Tibial nerve (tissue), 4 donors: ENCODE results near the gene NET1. TPM values are rescaled to one million over a fixed set of nuclear protein-coding genes. Genes with fewer than 3 reads are reported as not detected.
"Not testable (repeated sequence)": the region's sequence is repeated elsewhere in the genome, so short reads cannot be mapped to it uniquely, and the experiment has no call there.

Experiments
- DNase-seq, 2 donors: peaks; one replicate each; pipeline ENCODE4 v3.0.0-alpha.2; 2019; ENCODE audit warnings: low spot score in 2 of 2
- H3K27ac ChIP-seq, 4 donors: fragments of 200-600 bp; sonication (generic) in 3 of 4; one replicate each; pipeline ENCODE4 v1.5.1; 2017 to 2019; ENCODE audit warnings: mild to moderate bottlenecking in 1 of 4
- H3K27me3 ChIP-seq, 2 donors: fragments of 200-600 bp; sonication (generic) in 1 of 2; one replicate each; pipeline versions ENCODE4 v1.5.1 to v1.6.0; 2017 to 2019
- H3K36me3 ChIP-seq, 3 donors: fragments of 200-600 bp; sonication (generic); one replicate each; pipeline ENCODE4 v1.5.1; 2018 to 2019
- H3K4me1 ChIP-seq, 4 donors: fragments of 200-600 bp; sonication (generic) in 3 of 4; one replicate each; pipeline ENCODE4 v1.5.1; 2017 to 2019
- H3K4me3 ChIP-seq, 4 donors: fragments of 200-600 bp; sonication (generic) in 3 of 4; one replicate each; pipeline ENCODE4 v1.5.1; 2017 to 2019; ENCODE audit warnings: mild to moderate bottlenecking in 1 of 4, moderate library complexity in 1 of 4
- H3K9me3 ChIP-seq, 4 donors: fragments of 200-600 bp; sonication (generic) in 3 of 4; one replicate each; pipeline ENCODE4 v1.5.1; 2017 to 2019
- CTCF ChIP-seq, 5 experiments: fragments of 200-600 bp in 3 of 5; fragments of 450-650 bp in 2 of 5; sonication (generic) in 3 of 5; IDR thresholded peaks; one replicate each; pipeline ENCODE4 v1.5.1; 2016 to 2019; ENCODE audit warnings: antibody characterized with exemption in 5 of 5, mild to moderate bottlenecking in 3 of 5, moderate library complexity in 2 of 5
- EP300 ChIP-seq, 2 donors: sonication (generic); formaldehyde crosslinking; IDR thresholded peaks; one replicate each; pipeline ENCODE4 v1.6.1; 2017; ENCODE audit warnings: antibody characterized with exemption in 2 of 2, mild to moderate bottlenecking in 1 of 2
- POLR2A ChIP-seq, 2 donors: fragments of 450-650 bp; IDR thresholded peaks; one replicate each; pipeline ENCODE4 v1.6.1; 2017; ENCODE audit warnings: antibody characterized with exemption in 2 of 2, mild to moderate bottlenecking in 2 of 2, moderate library complexity in 2 of 2
- WGBS, 2 donors: methylation state at CpG; one replicate each; pipeline ENCODE4 v1.1.5; 2018; 5-methylcytosine and 5-hydroxymethylcytosine counted together
- total RNA-seq, 4 donors: library from RNA; depleted of rRNA; stranded (reverse); fragments of >200 nt; gene quantifications; one replicate each; pipeline ENCODE4 v1.1.0, GENCODE V29; 2016

The NET1 gene
- total RNA-seq, 4 donors from 2014 or later = 66.0 to 133 (median 91.3) TPM

GRCh38 chr10:5376450-5376849, 35.9 kb upstream of the NET1 start:
- WGBS, 2 donors = 43 to 51% methylated on average over 4 of the region's 4 CpGs
- Histone ChIP-seq H3K27me3 (no peaks in the 10 kb centered on the region), H3K9me3 (no peaks in the 10 kb centered on the region), H3K4me3 (no peak overlapping the region), H3K27ac (no peak overlapping the region), H3K36me3 (no peaks in the 10 kb centered on the region), H3K4me1 (no peaks in the 10 kb centered on the region)
- TF ChIP-seq POLR2A (IDR thresholded peaks at IDR 0.05) (no peak), CTCF (IDR thresholded peaks at IDR 0.05) (no peak), EP300 (IDR thresholded peaks at IDR 0.05) (no peak)
- no peak for DNase-seq

- H3K27me3 ChIP-seq, H3K9me3 ChIP-seq, DNase-seq, H3K27ac ChIP-seq, H3K36me3 ChIP-seq, H3K4me3 ChIP-seq, H3K4me1 ChIP-seq: not testable (repeated sequence)
- WGBS, 2 donors = 89 to 94% methylated on average over 5 of the region's 5 CpGs
Observed at GRCh38 chr10:5379202-5379601, 33.2 kb upstream of the NET1 start.

- not testable (repeated sequence) for H3K27ac ChIP-seq, H3K4me1 ChIP-seq, H3K36me3 ChIP-seq, DNase-seq, H3K4me3 ChIP-seq, H3K9me3 ChIP-seq, H3K27me3 ChIP-seq
- 94 to 95% methylated on average over 12 of the region's 12 CpGs for WGBS, 2 donors
Observed at GRCh38 chr10:5380395-5380794, 32.0 kb upstream of the NET1 start.

GRCh38 chr10:5381187-5381586, 31.2 kb upstream of the NET1 start:
- no peak for DNase-seq
- Histone ChIP-seq H3K27ac (no peak overlapping the region), H3K36me3 (no peaks in the 10 kb centered on the region), H3K4me1 (no peaks in the 10 kb centered on the region), H3K9me3 (no peaks in the 10 kb centered on the region), H3K4me3 (no peak overlapping the region), H3K27me3 (no peaks in the 10 kb centered on the region)
- 93 to 94% methylated on average over 2 of the region's 2 CpGs for WGBS, 2 donors
- TF ChIP-seq POLR2A (IDR thresholded peaks at IDR 0.05) = no peak
- no peak for TF ChIP-seq CTCF (IDR thresholded peaks at IDR 0.05)
- TF ChIP-seq EP300 (IDR thresholded peaks at IDR 0.05) = no peak

GRCh38 chr10:5385224-5385623, 27.1 kb upstream of the NET1 start:
- WGBS, 2 donors = 85 to 94% methylated on average over 2 of the region's 2 CpGs

GRCh38 chr10:5387169-5387568, 25.2 kb upstream of the NET1 start:
- H3K36me3 ChIP-seq = no peaks in the 10 kb centered on the region
- TF ChIP-seq EP300 (IDR thresholded peaks at IDR 0.05) = no peak
- TF ChIP-seq CTCF (IDR thresholded peaks at IDR 0.05) = no peak
- no peak for TF ChIP-seq POLR2A (IDR thresholded peaks at IDR 0.05)
- WGBS, 2 donors = 87 to 88% methylated on average over 5 of the region's 5 CpGs
- H3K27ac ChIP-seq = no peak overlapping the region
- no peaks in the 10 kb centered on the region for H3K27me3 ChIP-seq
- no peak overlapping the region for H3K4me3 ChIP-seq
- H3K4me1 ChIP-seq = no peaks in the 10 kb centered on the region
- DNase-seq = no peak
- H3K9me3 ChIP-seq = peaks cover 0 to 30% (median 9%) of the 10 kb centered on the region in 4 donors

More at GRCh38 chr10:5385224-5385623, 27.1 kb upstream of the NET1 start:
- Histone ChIP-seq H3K27me3 (no peaks in the 10 kb centered on the region), H3K9me3 (peaks cover 0 to 14% (median 3%) of the 10 kb centered on the region in 4 donors), H3K4me1 (no peaks in the 10 kb centered on the region), H3K27ac (no peak overlapping the region), H3K4me3 (no peak overlapping the region), H3K36me3 (no peaks in the 10 kb centered on the region)
- no peak for DNase-seq
- no peak for TF ChIP-seq POLR2A (IDR thresholded peaks at IDR 0.05)
- TF ChIP-seq EP300 (IDR thresholded peaks at IDR 0.05) = no peak
- no peak for TF ChIP-seq CTCF (IDR thresholded peaks at IDR 0.05)
